A549 (cell line): ENCODE data around the gene PRKAR1B. TPM values are rescaled to one million over a fixed set of nuclear protein-coding genes. Genes with fewer than 3 reads are reported as not detected.

Source experiments
- ATAC-seq, 2 experiments: fragments of 200-7000 bp in 1 of 2; fragments of >200 bp in 1 of 2; cut with Nextera tagmentation in 1 of 2; cut with Tn5 transposase in 1 of 2; 3 replicates each; pipeline versions ENCODE4 v1.8.0 to v1.9.1; 2018 to 2020; ENCODE audit warnings: mild to moderate bottlenecking in 1 of 2, moderate library complexity in 1 of 2
- CTCF ChIA-PET: fragments of 300-600 bp; sonication (Branson Sonifier 250); formaldehyde crosslinking; extraction: SDS; loops from one replicate; lab custom pipeline; 2021; ENCODE audit warnings: antibody characterized with exemption, inconsistent platforms; lab: Yijun Ruan, JAX
- POLR2A ChIA-PET: fragments of 350-600 bp; formaldehyde crosslinking; extraction: SDS; loops from one replicate; lab custom pipeline; 2021; ENCODE audit warnings: antibody characterized with exemption, inconsistent platforms; lab: Yijun Ruan, JAX
- DNase-seq, 2 experiments: peaks; one replicate each; pipeline versions ENCODE4 v3.0.0 to v3.0.0-alpha.2; 2011 to 2016; ENCODE audit warnings: low read depth in 1 of 2, low spot score in 1 of 2
- FAIRE-seq: peaks from 2 replicates; lab custom pipeline; 2011; peaks lifted over from hg19 to GRCh38; lab: Jason Lieb, UNC
- H3K27ac ChIP-seq, 2 experiments: fragments of >200 bp; sonication (Bioruptor Twin); formaldehyde crosslinking; 3 replicates each; pipeline ENCODE4 v1.5.1; 2016 to 2017
- H3K4me1 ChIP-seq: fragments of >200 bp; sonication (Bioruptor Twin); formaldehyde crosslinking; 3 replicates; pipeline ENCODE4 v1.6.1; 2016
- H3K4me2 ChIP-seq: fragments of >200 bp; sonication (Bioruptor Twin); formaldehyde crosslinking; 3 replicates; pipeline ENCODE4 v1.6.1; 2016
- H3K4me3 ChIP-seq: fragments of >200 bp; sonication (Bioruptor Twin); formaldehyde crosslinking; 3 replicates; pipeline ENCODE4 v1.5.1; 2016
- H3K9me3 ChIP-seq: fragments of >200 bp; sonication (Bioruptor Twin); formaldehyde crosslinking; 3 replicates; pipeline ENCODE4 v1.6.1; 2016
- EHF ChIP-seq: fragments of 250-450 bp; sonication (Bioruptor Pico); IDR thresholded peaks from 2 replicates; pipeline ENCODE4 v1.5.0; 2020; ENCODE audit warnings: mild to moderate bottlenecking
- EHMT2 ChIP-seq: fragments of 200-600 bp; sonication (generic); IDR thresholded peaks from 2 replicates; pipeline ENCODE4 v1.6.1; 2016; ENCODE audit warnings: antibody characterized with exemption, low read depth, mild to moderate bottlenecking, moderate library complexity
- EP300 ChIP-seq, 2 experiments: fragments of >200 bp; sonication (Bioruptor Twin); formaldehyde crosslinking; IDR thresholded peaks; 2 replicates in 1 of 2; 3 replicates in 1 of 2; pipeline ENCODE4 v1.6.1; 2016 to 2017
- FOSB ChIP-seq: fragments of 250-450 bp; sonication (Bioruptor Pico); IDR thresholded peaks from 2 replicates; pipeline ENCODE4 v1.5.0; 2020; ENCODE audit warnings: mild to moderate bottlenecking, moderate library complexity
- NR3C1 ChIP-seq: fragments of >200 bp; sonication (Bioruptor Twin); formaldehyde crosslinking; IDR thresholded peaks from 3 replicates; pipeline ENCODE4 v1.6.1; 2017
- POLR2A ChIP-seq: IDR thresholded peaks from 2 replicates; pipeline ENCODE4 v1.6.1; 2012; ENCODE audit warnings: mild to moderate bottlenecking, low read length
- SMC3 ChIP-seq: fragments of >200 bp; sonication (Bioruptor Twin); formaldehyde crosslinking; IDR thresholded peaks from 3 replicates; pipeline ENCODE4 v1.6.1; 2018; ENCODE audit warnings: inconsistent platforms
- TFCP2L1 ChIP-seq: fragments of 250-450 bp; sonication (Bioruptor Pico); IDR thresholded peaks from 2 replicates; pipeline ENCODE4 v1.5.0; 2021; ENCODE audit warnings: mild to moderate bottlenecking
- ZFP36 ChIP-seq: fragments of 450-650 bp; IDR thresholded peaks from 2 replicates; pipeline ENCODE4 v1.6.1; 2014; ENCODE audit warnings: borderline replicate concordance; ENCODE audit not compliant: partially characterized antibody
- WGBS: methylation state at CpG from one replicate; pipeline ENCODE4 v1.1.6; 2017; ENCODE audit errors: missing lambda C conversion rate; 5-methylcytosine and 5-hydroxymethylcytosine counted together
- polyA plus RNA-seq, 4 experiments: library from polyadenylated mRNA; depleted of rRNA in 3 of 4; stranded (reverse); fragments of >200 nt; fragmentation: RNase III in 1 of 4; extraction: RNeasy Plus Mini Kit Qiagen cat#74134 plus additional on column Dnase treatment in 1 of 4; gene quantifications; 2 replicates in 3 of 4; 3 replicates in 1 of 4; pipeline ENCODE4 v1.2.3, GENCODE V29; 2011 to 2017
- TF ChIP-seq, protein P1 (sequence below): fragments of 250-450 bp; sonication (Bioruptor Pico); IDR thresholded peaks from 2 replicates; pipeline ENCODE4 v1.5.0; 2020; ENCODE audit warnings: low read depth, mild to moderate bottlenecking, moderate library complexity
- TF ChIP-seq, protein P2 (sequence below): fragments of >200 bp; sonication (Bioruptor Twin); formaldehyde crosslinking; IDR thresholded peaks from 3 replicates; pipeline ENCODE4 v1.5.1; 2016

PRKAR1B gene
- polyA plus RNA-seq, 2 of the 4 experiments (the other 2 are of a cell fraction), result 10.1 to 33.7 TPM

DNA sequence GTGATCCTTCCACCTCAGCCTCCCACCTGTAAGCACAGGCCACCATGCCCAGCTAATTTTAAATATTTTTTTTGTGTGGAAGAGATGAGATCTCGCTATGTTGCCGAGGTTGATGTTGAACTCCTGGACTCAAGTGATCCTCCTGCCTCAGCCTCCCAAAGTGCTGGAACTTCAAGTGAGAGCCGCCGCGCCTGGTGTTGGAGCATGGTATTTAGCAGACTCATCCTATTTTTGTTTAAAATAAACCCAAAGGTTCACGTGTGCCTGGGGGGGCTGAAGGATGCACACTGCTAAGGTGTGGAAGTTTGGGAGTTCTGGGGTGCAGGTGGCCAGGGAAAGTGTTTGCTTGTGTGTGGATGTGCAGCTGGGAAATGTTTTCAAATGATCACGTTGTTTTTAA, 225.6 kb downstream of the PRKAR1B start:
- no peak for ATAC-seq
- no peak for FAIRE-seq
- no peak for TF ChIP-seq EHF
- TF ChIP-seq SMC3, result no peak
- no peak for TF ChIP-seq FOSB (CRISPR knock-in tag)
- TF ChIP-seq ZFP36, result no peak
- TF ChIP-seq TFCP2L1, result no peak
- TF ChIP-seq, protein P1, sequence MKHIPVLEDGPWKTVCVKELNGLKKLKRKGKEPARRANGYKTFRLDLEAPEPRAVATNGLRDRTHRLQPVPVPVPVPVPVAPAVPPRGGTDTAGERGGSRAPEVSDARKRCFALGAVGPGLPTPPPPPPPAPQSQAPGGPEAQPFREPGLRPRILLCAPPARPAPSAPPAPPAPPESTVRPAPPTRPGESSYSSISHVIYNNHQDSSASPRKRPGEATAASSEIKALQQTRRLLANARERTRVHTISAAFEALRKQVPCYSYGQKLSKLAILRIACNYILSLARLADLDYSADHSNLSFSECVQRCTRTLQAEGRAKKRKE (CRISPR knock-in tag), result no peak
- no peak for TF ChIP-seq POLR2A
- Histone ChIP-seq H3K4me1 (peaks cover 25% of the 10 kb centered on the region), H3K4me3 (no peak overlapping the region), H3K4me2 (no peak overlapping the region), H3K9me3 (no peaks in the 10 kb centered on the region), H3K27ac (no peak overlapping the region)
- CTCF ChIA-PET, result interaction anchor here (1.0 to 1.3 kb wide), 2 partner anchors 168 to 371 kb away, joined by 4 read pairs; no protein-coding TSS in a partner anchor
- WGBS, result 93% methylated on average over 7 of the region's 7 CpGs
- POLR2A ChIA-PET, result no interaction called here
- no peak for DNase-seq

DNA sequence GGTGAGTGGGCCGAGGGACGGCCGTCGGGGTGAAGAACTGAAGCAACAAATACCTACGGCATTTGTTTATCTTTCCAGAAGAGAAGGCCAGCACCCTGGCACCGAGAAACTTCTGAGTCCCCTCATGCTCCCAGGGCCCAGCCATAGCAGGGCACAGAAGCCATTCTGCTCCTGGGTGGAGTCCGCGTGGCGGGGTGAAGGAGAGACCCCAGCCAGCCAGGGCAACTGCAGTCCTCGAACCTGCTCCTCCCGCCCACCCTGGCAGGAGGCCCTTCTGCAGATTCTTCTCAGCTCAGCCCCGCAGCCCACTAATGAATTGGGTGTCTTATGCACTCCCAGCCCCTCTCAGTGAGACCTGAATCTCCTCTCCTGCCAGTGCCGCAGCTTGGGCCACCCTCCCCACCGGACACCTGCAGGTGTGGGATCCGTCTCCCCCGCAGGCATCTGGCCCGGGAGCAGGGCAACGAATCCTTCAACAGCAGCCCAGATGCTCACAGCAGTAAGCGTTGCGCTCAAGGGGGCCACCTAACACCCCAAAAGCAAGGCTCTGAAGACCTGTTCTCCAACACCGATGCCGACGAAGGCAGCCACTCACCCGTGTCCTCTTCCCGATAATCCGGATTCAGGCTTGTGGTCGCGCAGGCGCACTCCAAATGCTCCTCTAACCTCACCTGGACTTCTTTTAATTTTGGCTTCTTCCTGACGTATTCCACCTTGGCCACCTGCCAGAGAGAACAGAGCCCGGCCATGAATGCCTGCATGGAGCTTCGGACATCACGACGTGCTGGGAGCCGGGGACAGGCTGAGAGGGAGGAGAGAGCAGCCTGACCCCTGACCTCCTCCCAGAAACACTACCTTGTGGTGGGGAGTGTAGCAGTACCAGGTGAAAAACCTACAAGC, 226.3 kb downstream of the PRKAR1B start:
- Histone ChIP-seq H3K4me1 (peaks cover 25% of the 10 kb centered on the region), H3K4me3 (no peak overlapping the region), H3K9me3 (no peaks in the 10 kb centered on the region)
- POLR2A ChIA-PET, result no interaction called here
- no peak for DNase-seq
- TF ChIP-seq SMC3, result no peak
- no peak for TF ChIP-seq EHMT2
- TF ChIP-seq, protein P2, sequence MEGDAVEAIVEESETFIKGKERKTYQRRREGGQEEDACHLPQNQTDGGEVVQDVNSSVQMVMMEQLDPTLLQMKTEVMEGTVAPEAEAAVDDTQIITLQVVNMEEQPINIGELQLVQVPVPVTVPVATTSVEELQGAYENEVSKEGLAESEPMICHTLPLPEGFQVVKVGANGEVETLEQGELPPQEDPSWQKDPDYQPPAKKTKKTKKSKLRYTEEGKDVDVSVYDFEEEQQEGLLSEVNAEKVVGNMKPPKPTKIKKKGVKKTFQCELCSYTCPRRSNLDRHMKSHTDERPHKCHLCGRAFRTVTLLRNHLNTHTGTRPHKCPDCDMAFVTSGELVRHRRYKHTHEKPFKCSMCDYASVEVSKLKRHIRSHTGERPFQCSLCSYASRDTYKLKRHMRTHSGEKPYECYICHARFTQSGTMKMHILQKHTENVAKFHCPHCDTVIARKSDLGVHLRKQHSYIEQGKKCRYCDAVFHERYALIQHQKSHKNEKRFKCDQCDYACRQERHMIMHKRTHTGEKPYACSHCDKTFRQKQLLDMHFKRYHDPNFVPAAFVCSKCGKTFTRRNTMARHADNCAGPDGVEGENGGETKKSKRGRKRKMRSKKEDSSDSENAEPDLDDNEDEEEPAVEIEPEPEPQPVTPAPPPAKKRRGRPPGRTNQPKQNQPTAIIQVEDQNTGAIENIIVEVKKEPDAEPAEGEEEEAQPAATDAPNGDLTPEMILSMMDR, result no peak
- TF ChIP-seq, all 56 proteins: peak for 0
- FAIRE-seq, result no peak
- H3K27ac ChIP-seq, result no peak overlapping the region
- ATAC-seq, result no peak
- no peak overlapping the region for H3K4me2 ChIP-seq
- 94% methylated on average over 35 of the region's 35 CpGs for WGBS
- CTCF ChIA-PET, result interaction anchor here (1.0 kb wide), 1 partner anchor 372 kb away, joined by 4 read pairs; no protein-coding TSS in a partner anchor

DNA sequence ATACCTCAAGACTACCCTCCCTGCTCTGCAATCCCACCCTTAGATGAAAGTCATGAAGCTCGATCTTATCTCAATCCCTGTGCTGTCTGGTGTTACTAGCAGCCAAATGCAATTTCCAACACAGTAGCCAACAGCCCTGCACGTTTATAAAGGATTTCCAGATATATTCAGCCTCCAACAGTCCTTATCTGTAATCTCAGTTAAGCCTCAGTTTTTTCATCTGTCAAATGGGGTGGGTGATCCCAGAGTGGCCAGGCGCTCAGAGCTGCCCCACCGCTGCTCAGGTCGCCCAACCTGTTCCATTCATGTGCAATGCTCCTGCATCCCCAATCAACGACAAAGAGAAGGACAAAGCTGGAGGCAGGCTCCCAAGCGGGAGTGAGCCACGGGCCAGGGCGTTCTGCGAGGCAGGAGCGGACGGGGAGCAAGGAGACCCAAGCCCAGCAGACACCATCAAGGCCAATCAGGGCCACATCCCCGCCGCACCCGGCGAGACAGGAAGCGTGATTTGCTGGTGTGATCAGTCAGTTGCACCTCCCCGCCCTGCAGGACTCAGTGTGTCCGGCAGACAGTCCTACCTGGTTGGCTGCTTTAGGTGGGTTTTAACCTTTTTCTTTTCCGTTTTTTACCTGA, 227.1 kb downstream of the PRKAR1B start:
- H3K4me3 ChIP-seq, result no peak overlapping the region
- no peak for FAIRE-seq
- no peaks in the 10 kb centered on the region for H3K9me3 ChIP-seq
- ChIA-PET POLR2A (no interaction called here), CTCF (no interaction called here)
- no peak for ATAC-seq
- peaks cover 22% of the 10 kb centered on the region for H3K4me1 ChIP-seq
- TF ChIP-seq EP300 (IDR thresholded peaks at IDR 0.05) (no peak), NR3C1 (no peak)
- DNase-seq, result no peak
- no peak overlapping the region for H3K27ac ChIP-seq
- WGBS, result 93% methylated on average over 20 of the region's 20 CpGs
- H3K4me2 ChIP-seq, result no peak overlapping the region

Other genes starting within 250 kb of the PRKAR1B start
- gene PDGFA, start 207.4 kb downstream of the PRKAR1B start, polyA plus RNA-seq (2011; rRNA removed), result 11.3 and 12.8 TPM in 2 replicates
- 14.2 to 16.3 TPM (median 14.9 TPM) in 3 replicates for gene PDGFA, start 207.4 kb downstream of the PRKAR1B start, polyA plus RNA-seq (2017; fragmentation: RNase III; extraction: RNeasy Plus Mini Kit Qiagen cat#74134 plus additional on column Dnase treatment)
- 27.8 and 28.0 TPM in 2 replicates for gene DNAAF5, start 582 bp downstream of the PRKAR1B start, polyA plus RNA-seq (2011; rRNA removed)
- 34.4 to 35.4 TPM (median 34.7 TPM) in 3 replicates for gene DNAAF5, start 582 bp downstream of the PRKAR1B start, polyA plus RNA-seq (2017; fragmentation: RNase III; extraction: RNeasy Plus Mini Kit Qiagen cat#74134 plus additional on column Dnase treatment)
- gene SUN1, start 105.2 kb upstream of the PRKAR1B start, polyA plus RNA-seq (2011; rRNA removed), result 129 and 130 TPM in 2 replicates
- gene SUN1, start 105.2 kb upstream of the PRKAR1B start, polyA plus RNA-seq (2017; fragmentation: RNase III; extraction: RNeasy Plus Mini Kit Qiagen cat#74134 plus additional on column Dnase treatment), result 55.5 to 60.7 TPM (median 57.5 TPM) in 3 replicates
- 21.5 and 26.1 TPM in 2 replicates for gene GET4, start 149.3 kb upstream of the PRKAR1B start, polyA plus RNA-seq (2011; rRNA removed)
- 35.4 to 37.0 TPM (median 36.0 TPM) in 3 replicates for gene GET4, start 149.3 kb upstream of the PRKAR1B start, polyA plus RNA-seq (2017; fragmentation: RNase III; extraction: RNeasy Plus Mini Kit Qiagen cat#74134 plus additional on column Dnase treatment)
- gene ADAP1, start 227.4 kb upstream of the PRKAR1B start, polyA plus RNA-seq (2011; rRNA removed), result 1.7 and 2.2 TPM in 2 replicates
- gene ADAP1, start 227.4 kb upstream of the PRKAR1B start, polyA plus RNA-seq (2017; fragmentation: RNase III; extraction: RNeasy Plus Mini Kit Qiagen cat#74134 plus additional on column Dnase treatment), result 1.1 to 2.5 TPM (median 1.9 TPM) in 3 replicates
- 5.4 and 7.6 TPM in 2 replicates for gene COX19, start 248.3 kb upstream of the PRKAR1B start, polyA plus RNA-seq (2011; rRNA removed)
- 6.2 to 7.1 TPM (median 7.0 TPM) in 3 replicates for gene COX19, start 248.3 kb upstream of the PRKAR1B start, polyA plus RNA-seq (2017; fragmentation: RNase III; extraction: RNeasy Plus Mini Kit Qiagen cat#74134 plus additional on column Dnase treatment)